ENCODE measurements around the gene PRSS53. TPM values are rescaled to one million over a fixed set of nuclear protein-coding genes. Genes with fewer than 3 reads are reported as not detected.

PRSS53 gene
- total RNA-seq, 1 experiment from 2014 or later = 3.8 TPM

DNA sequence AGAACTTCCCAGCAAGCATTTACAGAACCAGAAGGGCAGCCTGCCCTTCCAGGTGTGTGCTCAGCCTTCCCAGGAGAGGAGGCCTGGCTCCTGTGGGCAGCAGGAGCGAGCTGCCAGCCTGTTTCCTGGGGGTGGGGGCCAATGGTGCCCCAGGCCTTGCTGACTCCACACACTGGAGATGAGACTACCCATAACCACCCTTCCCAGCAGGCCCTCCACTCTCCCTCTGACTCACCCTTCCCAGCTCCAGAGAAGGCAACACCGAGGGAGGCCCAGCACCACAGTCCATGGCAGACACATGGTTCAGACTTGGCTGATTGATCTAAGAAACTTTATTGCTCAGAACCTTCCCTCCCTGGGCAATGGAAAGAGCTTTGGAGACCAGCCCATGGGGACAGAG lies 1.8 kb upstream of the PRSS53 start:
- H3K79me2 ChIP-seq (ENCODE audit: low read length) = peaks cover 23% of the 10 kb centered on the region
- BruUV-seq (replicated peaks) = no TSS peak
- intact Hi-C loops (cut with micrococcal nuclease) = loop anchor here (5.0 kb wide), 1 partner anchor 777 kb away; no protein-coding TSS in a partner anchor
- H3K9me2 ChIP-seq (replicated peaks; ENCODE audit: low read length) = no peaks in the 10 kb centered on the region
- no peaks in the 10 kb centered on the region for H3F3A ChIP-seq (ENCODE audit: low read length, unreplicated experiment)
- H2AFZ ChIP-seq (ENCODE audit: low read length) = no peak overlapping the region
- no peaks in the 10 kb centered on the region for H3K27me3 ChIP-seq (ENCODE audit: low read length)
- CTCF ChIA-PET = no interaction called here
- peaks cover 7% of the 10 kb centered on the region; the same call in 1 of the 2 replicates for H3K4me1 ChIP-seq (ENCODE audit: insufficient read depth, low read length)
- H3K4me3 ChIP-seq (ENCODE audit: low read length) = no peak overlapping the region
- DNase-seq (no peak), ATAC-seq (no peak)
- no peak for TF ChIP-seq EZH2phosphoT487 (IDR thresholded peaks at IDR 0.05; ENCODE audit: borderline replicate concordance, low read length)
- no peak for TF ChIP-seq EZH2 (IDR thresholded peaks at IDR 0.05; ENCODE audit: low read length, unreplicated experiment)
- TF ChIP-seq, protein P1, sequence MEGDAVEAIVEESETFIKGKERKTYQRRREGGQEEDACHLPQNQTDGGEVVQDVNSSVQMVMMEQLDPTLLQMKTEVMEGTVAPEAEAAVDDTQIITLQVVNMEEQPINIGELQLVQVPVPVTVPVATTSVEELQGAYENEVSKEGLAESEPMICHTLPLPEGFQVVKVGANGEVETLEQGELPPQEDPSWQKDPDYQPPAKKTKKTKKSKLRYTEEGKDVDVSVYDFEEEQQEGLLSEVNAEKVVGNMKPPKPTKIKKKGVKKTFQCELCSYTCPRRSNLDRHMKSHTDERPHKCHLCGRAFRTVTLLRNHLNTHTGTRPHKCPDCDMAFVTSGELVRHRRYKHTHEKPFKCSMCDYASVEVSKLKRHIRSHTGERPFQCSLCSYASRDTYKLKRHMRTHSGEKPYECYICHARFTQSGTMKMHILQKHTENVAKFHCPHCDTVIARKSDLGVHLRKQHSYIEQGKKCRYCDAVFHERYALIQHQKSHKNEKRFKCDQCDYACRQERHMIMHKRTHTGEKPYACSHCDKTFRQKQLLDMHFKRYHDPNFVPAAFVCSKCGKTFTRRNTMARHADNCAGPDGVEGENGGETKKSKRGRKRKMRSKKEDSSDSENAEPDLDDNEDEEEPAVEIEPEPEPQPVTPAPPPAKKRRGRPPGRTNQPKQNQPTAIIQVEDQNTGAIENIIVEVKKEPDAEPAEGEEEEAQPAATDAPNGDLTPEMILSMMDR (conservative IDR thresholded peaks at IDR 0.05; ENCODE audit: low read depth, low read length) = no peak
- no peak overlapping the region for H3K4me2 ChIP-seq (ENCODE audit: low read length)
- no peak overlapping the region for H3K27ac ChIP-seq (ENCODE audit: low read length)
- H3K36me3 ChIP-seq (ENCODE audit: low read depth, low read length) = peaks cover 3% of the 10 kb centered on the region; the same call in 1 of the 2 replicates
- H4K20me1 ChIP-seq (ENCODE audit: low read length) = peaks cover 5% of the 10 kb centered on the region; the same call in 1 of the 2 replicates
- H3K9ac ChIP-seq (ENCODE audit: low read length) = no peak overlapping the region
- POLR2A ChIA-PET (ENCODE audit: unreplicated experiment) = no interaction called here
- H3K9me3 ChIP-seq (ENCODE audit: low read length) = no peaks in the 10 kb centered on the region

DNA sequence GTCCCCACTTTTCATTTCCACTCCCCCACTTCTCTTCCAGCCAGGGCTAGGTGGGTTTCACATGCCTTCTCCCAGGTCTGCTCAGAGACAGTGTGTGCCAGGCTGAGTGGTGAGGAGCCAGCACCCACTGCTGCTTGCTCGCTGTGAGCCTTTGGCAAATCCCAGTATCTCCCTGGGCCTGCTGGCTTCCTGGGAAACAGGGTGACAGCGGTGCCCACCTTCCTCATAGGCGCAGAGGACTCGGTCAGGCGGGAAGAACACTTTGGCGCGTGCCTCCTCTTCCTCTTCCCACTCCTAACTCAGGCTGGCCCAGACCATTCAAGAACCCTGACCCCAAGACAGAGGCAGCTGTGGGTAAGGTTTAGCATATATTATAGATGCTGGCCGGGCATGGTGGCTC lies 456 bp upstream of the PRSS53 start:
- intact Hi-C loops (cut with micrococcal nuclease) = no loop called here
- Histone ChIP-seq H3K36me3 (ENCODE audit: low read depth, low read length) (peaks cover 3% of the 10 kb centered on the region; the same call in 1 of the 2 replicates), H3K4me1 (ENCODE audit: insufficient read depth, low read length) (peaks cover 7% of the 10 kb centered on the region; the same call in 1 of the 2 replicates), H3K9ac (ENCODE audit: low read length) (no peak overlapping the region), H3F3A (ENCODE audit: low read length, unreplicated experiment) (no peaks in the 10 kb centered on the region), H3K27ac (ENCODE audit: low read length) (no peak overlapping the region), H3K9me2 (replicated peaks; ENCODE audit: low read length) (no peaks in the 10 kb centered on the region), H3K4me3 (ENCODE audit: low read length) (no peak overlapping the region), H2AFZ (ENCODE audit: low read length) (no peak overlapping the region), H3K79me2 (ENCODE audit: low read length) (peaks cover 20% of the 10 kb centered on the region), H3K27me3 (ENCODE audit: low read length) (no peaks in the 10 kb centered on the region), H3K9me3 (ENCODE audit: low read length) (no peaks in the 10 kb centered on the region), H4K20me1 (ENCODE audit: low read length) (peaks cover 5% of the 10 kb centered on the region; the same call in 1 of the 2 replicates), H3K4me2 (ENCODE audit: low read length) (no peak overlapping the region)
- POLR2A ChIA-PET (ENCODE audit: unreplicated experiment) = no interaction called here
- CTCF ChIA-PET = no interaction called here
- no peak for ATAC-seq
- DNase-seq = no peak
- no TSS peak for BruUV-seq (replicated peaks)
- no peak for TF ChIP-seq EZH2phosphoT487 (IDR thresholded peaks at IDR 0.05; ENCODE audit: borderline replicate concordance, low read length)
- TF ChIP-seq EZH2 (IDR thresholded peaks at IDR 0.05; ENCODE audit: low read length, unreplicated experiment) = no peak
- TF ChIP-seq, protein P1 (conservative IDR thresholded peaks at IDR 0.05; ENCODE audit: low read depth, low read length) = no peak

DNA sequence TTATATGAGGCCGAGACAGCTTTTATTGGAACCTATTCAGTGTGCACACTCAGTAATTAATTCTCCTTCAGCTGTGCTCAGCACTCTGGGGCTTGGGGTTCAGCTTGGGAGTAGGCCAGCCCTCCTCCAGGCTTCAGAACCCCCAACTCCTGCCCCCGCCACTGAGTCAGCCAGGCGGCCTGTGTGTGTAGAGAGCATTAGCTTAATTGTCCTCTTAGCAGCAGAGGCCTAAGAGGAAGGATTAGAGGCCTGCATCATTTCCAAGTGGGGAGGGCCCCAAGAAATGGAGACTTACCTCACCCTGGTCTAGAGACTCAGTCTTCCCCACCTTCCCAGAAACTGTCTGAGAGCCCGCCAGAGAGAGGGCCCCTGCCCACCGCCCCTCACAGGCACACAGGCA lies 772 bp downstream of the PRSS53 start:
- no peaks in the 10 kb centered on the region for H3K9me2 ChIP-seq (replicated peaks; ENCODE audit: low read length)
- no peak overlapping the region for H3K9ac ChIP-seq (ENCODE audit: low read length)
- peaks cover 5% of the 10 kb centered on the region; the same call in 1 of the 2 replicates for H4K20me1 ChIP-seq (ENCODE audit: low read length)
- ATAC-seq (no peak), DNase-seq (no peak)
- no peak overlapping the region for H3K4me2 ChIP-seq (ENCODE audit: low read length)
- TF ChIP-seq, protein P1 (conservative IDR thresholded peaks at IDR 0.05; ENCODE audit: low read depth, low read length) = no peak
- TF ChIP-seq EZH2 (IDR thresholded peaks at IDR 0.05; ENCODE audit: low read length, unreplicated experiment) (no peak), EZH2phosphoT487 (IDR thresholded peaks at IDR 0.05; ENCODE audit: borderline replicate concordance, low read length) (no peak)
- POLR2A ChIA-PET (ENCODE audit: unreplicated experiment) = no interaction called here
- no peak overlapping the region for H3K27ac ChIP-seq (ENCODE audit: low read length)
- H3F3A ChIP-seq (ENCODE audit: low read length, unreplicated experiment) = no peaks in the 10 kb centered on the region
- intact Hi-C loops (cut with micrococcal nuclease) = no loop called here
- CTCF ChIA-PET = no interaction called here
- no peaks in the 10 kb centered on the region for H3K9me3 ChIP-seq (ENCODE audit: low read length)
- no TSS peak for BruUV-seq (replicated peaks)
- H3K4me3 ChIP-seq (ENCODE audit: low read length) = no peak overlapping the region
- H3K4me1 ChIP-seq (ENCODE audit: insufficient read depth, low read length) = peaks cover 4% of the 10 kb centered on the region; the same call in 1 of the 2 replicates
- H3K79me2 ChIP-seq (ENCODE audit: low read length) = peaks cover 9% of the 10 kb centered on the region
- no peak overlapping the region for H2AFZ ChIP-seq (ENCODE audit: low read length)
- no peaks in the 10 kb centered on the region for H3K27me3 ChIP-seq (ENCODE audit: low read length)
- H3K36me3 ChIP-seq (ENCODE audit: low read depth, low read length) = peaks cover 3% of the 10 kb centered on the region; the same call in 1 of the 2 replicates
